GM19238 (cell line): Measurements from ENCODE around the gene MYO18B.

Source experiments
- DNase-seq: peaks from one replicate; pipeline ENCODE4 v3.0.0; 2011; ENCODE audit warnings: low spot score; ENCODE audit not compliant: insufficient read length

The MYO18B gene

GRCh38 chr22:25777411-25777810 is 35.4 kb downstream of the MYO18B start:
- no peak for DNase-seq

- DNase-seq = no peak
Observed at GRCh38 chr22:25777870-25778269, 35.9 kb downstream of the MYO18B start.

GRCh38 chr22:25779426-25779825 is 37.4 kb downstream of the MYO18B start:
- no peak for DNase-seq

GRCh38 chr22:25779890-25780289 is 37.9 kb downstream of the MYO18B start:
- DNase-seq = no peak

GRCh38 chr22:25780673-25781072 is 38.7 kb downstream of the MYO18B start:
- DNase-seq = no peak

- no peak for DNase-seq
Observed at GRCh38 chr22:25781801-25782200, 39.8 kb downstream of the MYO18B start.

GRCh38 chr22:25782831-25783230 is 40.8 kb downstream of the MYO18B start:
- no peak for DNase-seq

- DNase-seq = no peak
Observed at GRCh38 chr22:25783856-25784255, 41.9 kb downstream of the MYO18B start.

- DNase-seq = no peak
Observed at GRCh38 chr22:25786165-25786564, 44.2 kb downstream of the MYO18B start.

GRCh38 chr22:25791556-25791955 is 49.6 kb downstream of the MYO18B start:
- DNase-seq = no peak

GRCh38 chr22:25795478-25795877 is 53.5 kb downstream of the MYO18B start:
- DNase-seq = no peak

- no peak for DNase-seq
Observed at GRCh38 chr22:25797498-25798290, 55.7 kb downstream of the MYO18B start.

- DNase-seq = no peak
Observed at GRCh38 chr22:25800766-25801165, 58.8 kb downstream of the MYO18B start.

- DNase-seq = no peak
Observed at GRCh38 chr22:25802018-25802417, 60.0 kb downstream of the MYO18B start.

- no peak for DNase-seq
Observed at GRCh38 chr22:25804676-25805075, 62.7 kb downstream of the MYO18B start.

- DNase-seq = no peak
Observed at GRCh38 chr22:25806579-25806978, 64.6 kb downstream of the MYO18B start.

- DNase-seq = no peak
Observed at GRCh38 chr22:25814685-25815084, 72.7 kb downstream of the MYO18B start.

- no peak for DNase-seq
Observed at GRCh38 chr22:25815561-25815960, 73.6 kb downstream of the MYO18B start.

GRCh38 chr22:25816522-25817059 is 74.6 kb downstream of the MYO18B start:
- DNase-seq = no peak

GRCh38 chr22:25817092-25817943 is 75.3 kb downstream of the MYO18B start:
- DNase-seq = no peak

GRCh38 chr22:25818541-25818940 is 76.6 kb downstream of the MYO18B start:
- DNase-seq = no peak

GRCh38 chr22:25822344-25822743 is 80.4 kb downstream of the MYO18B start:
- no peak for DNase-seq
